ENCODE results near the gene PPP4R2.
"Not testable (repeated sequence)": the region's sequence is repeated elsewhere in the genome, so short reads cannot be mapped to it uniquely, and the experiment has no call there.

Gene PPP4R2

GRCh38 chr3:73026111-73026759 lies 29.6 kb downstream of the PPP4R2 start:
- DNase-seq (ENCODE audit: low spot score), result no peak

DNA sequence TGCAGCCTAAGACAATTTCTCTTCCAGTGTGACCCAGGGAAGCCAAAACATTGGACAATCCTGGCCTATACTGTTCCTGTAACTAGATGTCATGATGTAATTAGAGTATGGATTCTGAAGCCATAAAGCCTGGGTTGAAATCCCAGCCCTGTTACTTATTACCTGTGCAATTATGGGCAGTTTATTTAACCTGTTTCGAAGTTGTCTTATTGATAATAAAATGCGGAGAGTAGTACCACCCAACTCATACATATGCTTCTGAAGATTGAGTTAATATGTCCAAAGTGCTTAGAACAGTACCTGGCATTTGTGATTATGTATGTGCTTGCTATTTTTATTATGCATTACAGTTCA lies 30.1 kb downstream of the PPP4R2 start:
- no peak for DNase-seq (ENCODE audit: low spot score)

- no peak for DNase-seq (ENCODE audit: low spot score)
Observed at GRCh38 chr3:73028803-73029202, 32.2 kb downstream of the PPP4R2 start.

- no peak for DNase-seq (ENCODE audit: low spot score)
Observed at GRCh38 chr3:73029321-73029796, 32.7 kb downstream of the PPP4R2 start.

- no peak for DNase-seq (ENCODE audit: low spot score)
Observed at GRCh38 chr3:73030073-73030597, 33.5 kb downstream of the PPP4R2 start.

- no peak for DNase-seq (ENCODE audit: low spot score)
Observed at GRCh38 chr3:73031573-73032103, 35.0 kb downstream of the PPP4R2 start.

- DNase-seq (ENCODE audit: low spot score), result no peak
Observed at GRCh38 chr3:73036694-73037591, 40.3 kb downstream of the PPP4R2 start.

- DNase-seq (ENCODE audit: low spot score), result no peak
Observed at GRCh38 chr3:73041537-73041936, 44.9 kb downstream of the PPP4R2 start.

- no peak for DNase-seq (ENCODE audit: low spot score)
Observed at GRCh38 chr3:73043414-73043813, 46.8 kb downstream of the PPP4R2 start.

- DNase-seq (ENCODE audit: low spot score), result no peak
Observed at GRCh38 chr3:73045391-73045790, 48.8 kb downstream of the PPP4R2 start.

DNA sequence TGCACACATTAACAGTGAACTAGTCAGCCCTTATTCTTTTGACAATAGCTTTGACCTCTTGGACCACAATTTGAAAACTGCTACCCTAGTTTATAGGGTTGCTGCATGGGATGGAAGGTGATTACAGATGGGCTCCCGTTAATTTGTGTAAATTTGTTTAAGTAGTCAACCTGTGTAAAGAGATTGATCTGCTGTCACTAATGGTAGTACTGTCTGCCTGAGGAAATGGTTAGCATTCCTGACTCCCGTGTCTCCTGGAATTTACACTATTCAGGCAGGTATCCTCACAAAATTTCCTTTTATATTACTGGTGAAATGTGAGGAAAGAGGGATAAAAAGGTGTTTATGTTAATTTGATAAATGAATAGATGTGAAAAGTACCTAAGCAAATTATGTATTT lies 49.6 kb downstream of the PPP4R2 start:
- DNase-seq (ENCODE audit: low spot score), result no peak

GRCh38 chr3:73049319-73049718 lies 52.7 kb downstream of the PPP4R2 start:
- DNase-seq (ENCODE audit: low spot score), result no peak

DNA sequence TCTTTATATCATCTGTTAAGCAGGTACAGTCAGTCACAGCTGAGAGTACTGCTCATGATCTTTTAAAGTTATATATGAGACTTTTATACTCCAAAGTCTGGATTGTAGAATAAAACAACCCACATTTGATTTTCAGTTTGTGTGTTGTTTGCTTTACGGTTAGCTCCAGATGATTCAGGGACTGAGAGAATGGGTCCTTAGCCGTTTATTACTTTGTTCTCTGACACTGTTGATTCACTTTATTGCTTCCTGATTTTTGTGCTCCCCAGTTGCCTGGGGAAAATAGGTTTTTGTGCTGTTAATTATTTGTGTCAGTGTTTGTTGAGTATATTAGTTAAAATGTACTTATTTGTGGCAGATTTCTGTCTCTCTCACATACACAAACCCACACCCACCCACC lies 56.2 kb downstream of the PPP4R2 start:
- DNase-seq (ENCODE audit: low spot score), result no peak

GRCh38 chr3:73055583-73055982 lies 59.0 kb downstream of the PPP4R2 start:
- no peak for DNase-seq (ENCODE audit: low spot score)

GRCh38 chr3:73056014-73056844 lies 59.6 kb downstream of the PPP4R2 start:
- DNase-seq (ENCODE audit: low spot score), result peak; percentile 10

GRCh38 chr3:73056845-73057150 lies 60.2 kb downstream of the PPP4R2 start:
- no peak for DNase-seq (ENCODE audit: low spot score)

- no peak for DNase-seq (ENCODE audit: low spot score)
Observed at GRCh38 chr3:73060302-73060723, 63.7 kb downstream of the PPP4R2 start.

DNA sequence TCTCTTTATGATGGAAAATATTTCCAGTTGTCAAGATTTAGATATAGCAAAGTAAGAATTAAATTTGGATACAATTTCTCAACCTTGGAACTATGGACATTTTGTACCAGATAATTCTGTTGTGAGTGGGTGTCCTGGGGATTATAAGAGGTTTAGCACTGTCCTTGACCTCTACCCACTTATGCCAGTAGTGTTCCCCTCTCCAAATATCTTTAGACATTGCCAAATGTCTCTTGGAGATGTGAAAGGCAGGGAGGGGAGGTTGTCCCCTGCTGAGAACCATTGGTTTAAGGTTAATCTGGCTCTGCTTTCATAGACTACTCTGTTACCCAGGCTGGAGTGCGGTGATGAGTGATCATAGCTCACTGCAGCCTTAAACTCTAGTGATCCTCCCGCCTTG lies 64.8 kb downstream of the PPP4R2 start, which contains the start of gene EBLN2:
Gene EBLN2 (plus strand): TSS at position 244 of the 400 bp plus-strand sequence. CDS start 423 bp downstream, outside the sequence.
- DNase-seq (ENCODE audit: low spot score), result no peak

DNA sequence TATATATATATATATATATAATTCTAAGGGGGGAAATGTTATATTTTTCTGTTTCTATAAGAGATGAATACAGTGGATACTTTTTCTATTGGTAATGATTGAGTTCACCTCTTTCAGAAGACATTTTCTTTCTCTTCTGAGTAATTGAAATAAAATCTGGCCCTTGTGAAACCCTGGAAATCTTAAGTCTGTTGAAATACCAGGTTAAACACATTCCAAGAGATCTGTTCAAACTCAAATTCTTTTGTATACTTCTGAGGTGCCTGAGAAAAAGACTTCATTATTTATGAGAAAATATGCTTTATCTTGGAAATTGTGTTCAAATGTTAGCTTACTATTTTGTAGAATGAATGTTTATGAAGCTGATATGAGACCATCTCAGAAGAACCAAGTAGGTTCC lies 69.6 kb downstream of the PPP4R2 start:
- DNase-seq (ENCODE audit: low spot score), result not testable (repeated sequence)

DNA sequence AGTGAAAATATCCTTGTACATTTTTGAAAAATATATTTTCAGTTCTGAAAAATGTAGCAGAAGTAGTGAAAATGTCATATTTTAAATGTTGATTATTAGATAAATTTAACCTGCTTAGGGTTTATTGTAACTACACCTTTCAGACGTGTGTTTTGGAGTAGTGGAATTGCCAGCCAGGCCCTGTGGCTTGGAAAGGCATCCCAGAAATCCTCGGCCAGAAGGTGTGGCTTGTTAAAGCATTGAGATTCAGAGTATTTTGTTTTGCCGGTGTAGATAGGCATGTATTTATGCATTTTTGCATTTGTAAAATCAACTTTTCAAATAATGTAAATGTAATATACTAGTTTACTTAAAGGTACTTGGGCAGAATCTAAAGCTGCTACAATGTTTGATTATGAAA lies 71.8 kb downstream of the PPP4R2 start:
- no peak for DNase-seq (ENCODE audit: low spot score)

DNA sequence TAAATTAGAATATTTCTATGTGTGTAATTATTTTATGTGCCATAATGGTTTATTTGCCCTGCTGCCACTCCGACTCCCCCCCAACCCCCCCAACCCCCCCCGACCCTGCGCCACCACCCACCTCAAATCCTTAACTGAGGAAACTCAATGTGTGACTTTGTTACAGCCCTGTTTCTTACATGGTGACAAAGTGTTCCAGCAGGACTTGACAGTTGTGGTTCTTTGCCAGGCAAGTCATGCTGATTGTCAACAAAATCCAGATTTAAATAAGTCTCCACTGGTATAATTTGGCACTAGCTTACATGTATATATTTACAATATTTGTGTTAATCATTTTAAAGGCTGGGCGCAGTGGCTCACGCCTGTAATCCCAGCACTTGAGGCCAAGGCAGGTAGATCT lies 72.6 kb downstream of the PPP4R2 start:
- DNase-seq (ENCODE audit: low spot score), result no peak
